Epithelial cell of proximal tubule (primary cell): ENCODE data around the gene PPP2R2C. TPM values are rescaled to one million over a fixed set of nuclear protein-coding genes. Genes with fewer than 3 reads are reported as not detected.

Experiments
- DNase-seq: peaks from one replicate; pipeline ENCODE4 v3.0.0-alpha.2; 2011; ENCODE audit warnings: low read depth
- H3K4me3 ChIP-seq: 2 replicates; pipeline ENCODE4 v1.5.1; 2011; ENCODE audit warnings: low read depth, mild to moderate bottlenecking, low read length
- CTCF ChIP-seq: conservative IDR thresholded peaks from 2 replicates; pipeline ENCODE4 v1.5.1; 2012; ENCODE audit warnings: low read depth, mild to moderate bottlenecking, low read length
- total RNA-seq: library from RNA; depleted of rRNA; stranded (reverse); fragments of >200 nt; gene quantifications from 2 replicates; pipeline ENCODE4 v1.2.3, GENCODE V29; 2015

PPP2R2C gene
- total RNA-seq, 1 donor from 2014 or later = not detected

GRCh38 chr4:6293661-6294060 is 178.8 kb downstream of the PPP2R2C start:
- no peak for TF ChIP-seq CTCF
- DNase-seq = no peak
- no peak overlapping the region for H3K4me3 ChIP-seq

- H3K4me3 ChIP-seq = no peak overlapping the region
- no peak for TF ChIP-seq CTCF
- no peak for DNase-seq
These were observed 179.3 kb downstream of the PPP2R2C start for GRCh38 chr4:6293097-6293445.

GRCh38 chr4:6292376-6293096 is 179.9 kb downstream of the PPP2R2C start:
- H3K4me3 ChIP-seq = no peak overlapping the region
- TF ChIP-seq CTCF = no peak
- DNase-seq = no peak

- DNase-seq = no peak
- no peak for TF ChIP-seq CTCF
- no peak overlapping the region for H3K4me3 ChIP-seq
These were observed 180.6 kb downstream of the PPP2R2C start for GRCh38 chr4:6291784-6292297.

- no peak for DNase-seq
- no peak overlapping the region for H3K4me3 ChIP-seq
- no peak for TF ChIP-seq CTCF
These were observed 181.5 kb downstream of the PPP2R2C start for GRCh38 chr4:6290769-6291547.

- DNase-seq = no peak
- H3K4me3 ChIP-seq = no peak overlapping the region
- no peak for TF ChIP-seq CTCF
These were observed 182.2 kb downstream of the PPP2R2C start for GRCh38 chr4:6290256-6290655.
